Endometrial microvascular endothelial cells (primary cell): ENCODE measurements around the gene CTU1. TPM values are rescaled to one million over a fixed set of nuclear protein-coding genes. Genes with fewer than 3 reads are reported as not detected.

Experiments used
- in situ Hi-C: cut with HindIII; loops from 2 replicates; pipeline ENCODE4 v1.10.0; 2017; ENCODE audit warnings: low sequenced_read_pairs, low pct_unique_long_range_greater_than_20kb; ENCODE audit errors: inconsistent ontology term
- total RNA-seq: library from RNA; depleted of rRNA; stranded (reverse); fragments of >200 nt; gene quantifications from one replicate; pipeline ENCODE4 v1.2.3, GENCODE V29; 2015; ENCODE audit errors: inconsistent ontology term

CTU1 gene
- total RNA-seq, 1 donor from 2014 or later = 21.6 TPM

- in situ Hi-C loops = no loop called here
Observed at GRCh38 chr19:51065221-51065960, 42.8 kb downstream of the CTU1 start.

- in situ Hi-C loops = no loop called here
Observed at GRCh38 chr19:51064534-51065220, 43.5 kb downstream of the CTU1 start, which contains the start of gene KLK13. Gene KLK13 (minus strand): TSS chr19:51065092. CDS start chr19:51065067, 25 bp downstream.

- in situ Hi-C loops = no loop called here
Observed at GRCh38 chr19:51063664-51064063, 44.5 kb downstream of the CTU1 start.

- in situ Hi-C loops = no loop called here
Observed at GRCh38 chr19:51060973-51061372, 47.2 kb downstream of the CTU1 start.

GRCh38 chr19:51060336-51060735, 47.9 kb downstream of the CTU1 start:
- in situ Hi-C loops = no loop called here

GRCh38 chr19:51059715-51060114, 48.5 kb downstream of the CTU1 start:
- in situ Hi-C loops = no loop called here

- in situ Hi-C loops = no loop called here
Observed at GRCh38 chr19:51055866-51056265, 52.3 kb downstream of the CTU1 start.

Other genes with a start within 250 kb of the CTU1 start
- not detected for gene KLK2, start 235.0 kb downstream of the CTU1 start, total RNA-seq
- gene KLK4, start 197.0 kb downstream of the CTU1 start, total RNA-seq = not detected
- gene KLK5, start 155.4 kb downstream of the CTU1 start, total RNA-seq = not detected
- not detected for gene KLK6, start 138.8 kb downstream of the CTU1 start, total RNA-seq
- gene KLK7, start 124.5 kb downstream of the CTU1 start, total RNA-seq = not detected
- not detected for gene KLK8, start 106.8 kb downstream of the CTU1 start, total RNA-seq
- gene KLK10, start 88.7 kb downstream of the CTU1 start, total RNA-seq = not detected
- gene KLK11, start 81.8 kb downstream of the CTU1 start, total RNA-seq = not detected
- gene KLK12, start 73.4 kb downstream of the CTU1 start, total RNA-seq = not detected
- gene KLK13, start 43.3 kb downstream of the CTU1 start, total RNA-seq = not detected
- gene KLK14, start 25.5 kb downstream of the CTU1 start, total RNA-seq = not detected
- not detected for gene SIGLEC9, start 16.5 kb upstream of the CTU1 start, total RNA-seq
- not detected for gene SIGLEC7, start 33.9 kb upstream of the CTU1 start, total RNA-seq
- gene CD33, start 116.7 kb upstream of the CTU1 start, total RNA-seq = not detected
- gene SIGLECL1, start 142.7 kb upstream of the CTU1 start, total RNA-seq = not detected
- gene IGLON5, start 203.2 kb upstream of the CTU1 start, total RNA-seq = not detected
- not detected for gene VSIG10L, start 233.7 kb upstream of the CTU1 start, total RNA-seq